NB4 (cell line): ENCODE results near the gene IPO13.

ENCODE experiments used
- DNase-seq: peaks from one replicate; pipeline ENCODE4 v3.0.0; 2010; ENCODE audit warnings: low read depth
- H3K4me3 ChIP-seq: one replicate; pipeline ENCODE4 v1.5.1; 2011; ENCODE audit warnings: mild to moderate bottlenecking, low read depth, low read length, moderate library complexity
- CTCF ChIP-seq: IDR thresholded peaks from one replicate; pipeline ENCODE4 v1.5.1; 2012; ENCODE audit warnings: low read depth, low read length
- MAX ChIP-seq: IDR thresholded peaks from 2 replicates; pipeline ENCODE4 v1.6.1; 2011; ENCODE audit warnings: low read depth, low read length
- MYC ChIP-seq: IDR thresholded peaks from 2 replicates; pipeline ENCODE4 v1.6.1; 2011; ENCODE audit warnings: low read depth, low read length
- POLR2A ChIP-seq: IDR thresholded peaks from 2 replicates; pipeline ENCODE4 v1.6.1; 2011; ENCODE audit warnings: mild to moderate bottlenecking; ENCODE audit not compliant: insufficient read length; ENCODE audit errors: extremely low read depth

Gene IPO13

GRCh38 chr1:44014365-44015104 is 67.8 kb downstream of the IPO13 start:
- TF ChIP-seq CTCF: no peak
- TF ChIP-seq POLR2A: no peak
- H3K4me3 ChIP-seq: no peak overlapping the region
- no peak for DNase-seq

DNA sequence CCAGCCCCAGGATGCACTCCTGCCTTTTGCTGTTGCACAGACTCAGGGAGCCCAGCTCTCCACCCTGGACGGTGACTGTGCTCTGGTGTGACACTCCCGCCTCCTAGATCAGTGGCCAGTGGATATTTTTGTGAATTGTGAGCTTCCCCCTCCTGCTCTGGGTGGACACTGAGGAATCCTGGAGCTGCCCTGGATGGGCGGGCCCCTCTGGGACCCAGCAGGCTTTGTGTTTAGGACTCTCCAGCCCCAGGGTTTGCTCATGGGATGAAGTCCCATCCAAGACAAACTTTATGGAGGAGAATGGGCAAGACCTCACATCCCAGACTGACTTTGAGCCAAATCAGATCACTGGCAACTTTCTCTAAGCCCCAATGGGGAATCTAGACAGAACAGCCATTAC is 68.5 kb downstream of the IPO13 start:
- no peak for DNase-seq
- no peak for TF ChIP-seq MAX
- TF ChIP-seq MYC: no peak
- no peak for TF ChIP-seq POLR2A
- no peak for TF ChIP-seq CTCF
- no peak overlapping the region for H3K4me3 ChIP-seq

DNA sequence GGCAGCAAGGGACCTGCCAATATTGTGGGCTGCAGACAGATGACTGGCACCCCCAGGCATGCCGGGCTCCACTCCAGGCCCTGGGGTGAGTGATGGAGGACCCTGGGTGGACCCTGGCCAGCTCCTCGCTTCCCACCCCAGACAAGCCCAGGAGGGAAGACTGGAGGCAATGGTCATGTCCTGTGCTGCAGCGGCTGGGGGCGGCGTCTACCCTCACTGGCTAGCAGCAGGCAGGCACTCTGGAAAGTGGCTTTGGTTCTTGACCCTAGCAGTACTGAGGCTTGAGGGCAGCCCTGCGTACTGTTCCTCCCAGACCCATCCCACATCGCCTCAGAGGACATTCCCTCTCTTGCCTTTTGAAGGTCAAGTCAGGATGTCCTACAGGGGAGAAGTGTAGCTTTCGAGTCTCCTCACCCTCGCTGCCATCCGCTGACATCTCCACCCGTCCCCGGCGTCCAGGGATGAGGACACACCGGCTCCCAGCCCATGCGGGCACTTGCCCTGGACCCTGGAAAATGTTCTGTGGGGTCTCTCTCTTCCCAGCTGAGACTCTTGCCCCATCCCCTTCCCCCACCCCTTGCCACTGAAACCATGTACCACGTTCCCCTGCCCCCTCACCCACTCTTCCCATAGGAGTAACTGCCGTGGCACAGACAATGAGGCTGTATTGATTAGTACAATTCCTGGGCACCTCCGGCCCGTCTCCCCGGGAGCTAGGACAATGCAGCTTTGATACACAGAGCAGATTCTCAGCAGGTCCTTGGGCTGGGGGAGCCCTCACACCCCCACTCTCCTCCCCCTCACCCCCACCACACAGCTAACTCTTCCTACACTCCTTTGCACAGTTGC is 69.5 kb downstream of the IPO13 start:
- DNase-seq: no peak
- no peak overlapping the region for H3K4me3 ChIP-seq
- TF ChIP-seq MAX: no peak
- TF ChIP-seq CTCF: no peak
- no peak for TF ChIP-seq POLR2A
- no peak for TF ChIP-seq MYC

DNA sequence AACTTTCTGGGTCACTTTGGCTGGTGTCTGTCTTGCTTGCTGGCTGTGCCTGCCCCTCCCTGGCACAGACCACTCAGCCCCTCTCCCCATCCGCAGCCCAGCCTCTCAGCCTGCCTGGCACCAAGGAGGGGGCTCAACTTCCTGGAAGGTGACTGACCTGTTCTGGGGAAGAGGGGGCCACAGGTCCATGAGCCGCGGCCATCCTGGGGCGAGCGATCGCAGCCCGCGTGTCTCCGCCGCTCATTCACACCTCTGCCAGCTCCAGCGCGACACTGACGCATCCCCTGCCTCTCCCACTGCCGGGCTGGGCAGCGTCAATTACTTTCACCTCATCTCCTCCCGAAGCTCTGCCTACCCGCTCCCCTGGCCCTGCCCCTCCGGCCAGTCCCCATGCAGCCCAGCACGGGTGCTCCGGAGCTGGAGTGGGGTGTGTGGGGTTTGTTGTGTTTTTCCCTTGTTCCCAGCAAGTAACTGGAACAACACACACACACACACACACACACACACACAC is 70.2 kb downstream of the IPO13 start:
- no peak for DNase-seq
- TF ChIP-seq POLR2A (no peak), MYC (no peak), CTCF (no peak), MAX (no peak)
- no peak overlapping the region for H3K4me3 ChIP-seq
